Measurements from ENCODE around the gene AKAP10. TPM values are rescaled to one million over a fixed set of nuclear protein-coding genes. Genes with fewer than 3 reads are reported as not detected.

Gene AKAP10
- total RNA-seq, 4 donors from 2014 or later: 18.7 to 36.8 (median 25.3) TPM

GRCh38 chr17:19911033-19911432, 66.6 kb downstream of the AKAP10 start:
- no peak overlapping the region for H3K4me3 ChIP-seq
- H3K27ac ChIP-seq: no peak overlapping the region
- H3K27me3 ChIP-seq: no peaks in the 10 kb centered on the region
- H3K36me3 ChIP-seq: peaks cover 0 to 50% (median 22%) of the 10 kb centered on the region in 4 donors
- WGBS, 2 donors (ENCODE audit: low coverage in 1 of 2): 93 to 94% methylated on average over 2 of the region's 2 CpGs
- TF ChIP-seq EP300 (IDR thresholded peaks at IDR 0.05; ENCODE audit: low read depth) (no peak), POLR2AphosphoS5 (IDR thresholded peaks at IDR 0.05) (no peak), POLR2A (IDR thresholded peaks at IDR 0.05) (no peak), CTCF (IDR thresholded peaks at IDR 0.05) (no peak)
- intact Hi-C loops (cut with DNase I; ENCODE audit: low total_unique reads): no loop called here
- in situ Hi-C loops (cut with MboI; ENCODE audit: low pct_ligation_motif_present in 1 of 4, low pct_unique_long_range_greater_than_20kb in 1 of 4, low sequenced_read_pairs in 3 of 4): no loop called here
- no peak for DNase-seq
- no peaks in the 10 kb centered on the region for H3K4me1 ChIP-seq
- no peaks in the 10 kb centered on the region for H3K9me3 ChIP-seq

GRCh38 chr17:19909139-19909538, 68.5 kb downstream of the AKAP10 start:
- H3K4me1 ChIP-seq: peaks cover 0 to 6% (median 0%) of the 10 kb centered on the region in 4 donors
- H3K27me3 ChIP-seq: no peaks in the 10 kb centered on the region
- no peak for DNase-seq
- no peaks in the 10 kb centered on the region for H3K9me3 ChIP-seq
- in situ Hi-C loops (cut with MboI; ENCODE audit: low pct_ligation_motif_present in 1 of 4, low pct_unique_long_range_greater_than_20kb in 1 of 4, low sequenced_read_pairs in 3 of 4): no loop called here
- H3K36me3 ChIP-seq: peaks cover 0 to 56% (median 21%) of the 10 kb centered on the region in 4 donors
- WGBS, 2 donors (ENCODE audit: low coverage in 1 of 2): 78 to 83% methylated on average over 6 of the region's 6 CpGs
- no peak overlapping the region for H3K27ac ChIP-seq
- TF ChIP-seq POLR2A (IDR thresholded peaks at IDR 0.05): no peak
- TF ChIP-seq CTCF (IDR thresholded peaks at IDR 0.05): no peak
- TF ChIP-seq EP300 (IDR thresholded peaks at IDR 0.05; ENCODE audit: low read depth): no peak
- TF ChIP-seq POLR2AphosphoS5 (IDR thresholded peaks at IDR 0.05): no peak
- no peak overlapping the region for H3K4me3 ChIP-seq
- intact Hi-C loops (cut with DNase I; ENCODE audit: low total_unique reads): no loop called here

GRCh38 chr17:19905502-19905901, 72.1 kb downstream of the AKAP10 start:
- DNase-seq: no peak
- no peak overlapping the region for H3K27ac ChIP-seq
- H3K9me3 ChIP-seq: no peaks in the 10 kb centered on the region
- TF ChIP-seq POLR2AphosphoS5 (IDR thresholded peaks at IDR 0.05) (no peak), POLR2A (IDR thresholded peaks at IDR 0.05) (no peak), CTCF (IDR thresholded peaks at IDR 0.05) (no peak), EP300 (IDR thresholded peaks at IDR 0.05; ENCODE audit: low read depth) (no peak)
- intact Hi-C loops (cut with DNase I; ENCODE audit: low total_unique reads) (no loop called here), in situ Hi-C loops (cut with MboI; ENCODE audit: low pct_ligation_motif_present in 1 of 4, low pct_unique_long_range_greater_than_20kb in 1 of 4, low sequenced_read_pairs in 3 of 4) (no loop called here)
- WGBS, 2 donors (ENCODE audit: low coverage in 1 of 2): 71 to 94% methylated on average over 2 to 5 of the region's 5 CpGs
- peaks cover 0 to 10% (median 0%) of the 10 kb centered on the region in 4 donors for H3K4me1 ChIP-seq
- H3K4me3 ChIP-seq: no peak overlapping the region
- peaks cover 0 to 43% (median 17%) of the 10 kb centered on the region in 4 donors for H3K36me3 ChIP-seq
- no peaks in the 10 kb centered on the region for H3K27me3 ChIP-seq

- WGBS, 2 donors (ENCODE audit: low coverage in 1 of 2): 90 to 92% methylated on average over 5 of the region's 5 CpGs
- TF ChIP-seq POLR2A (IDR thresholded peaks at IDR 0.05) (no peak), CTCF (IDR thresholded peaks at IDR 0.05) (no peak), POLR2AphosphoS5 (IDR thresholded peaks at IDR 0.05) (no peak), EP300 (IDR thresholded peaks at IDR 0.05; ENCODE audit: low read depth) (no peak)
- intact Hi-C loops (cut with DNase I; ENCODE audit: low total_unique reads): no loop called here
- Histone ChIP-seq H3K9me3 (no peaks in the 10 kb centered on the region), H3K4me1 (peaks cover 0 to 10% (median 0%) of the 10 kb centered on the region in 4 donors), H3K27me3 (no peaks in the 10 kb centered on the region), H3K36me3 (peaks cover 0 to 41% (median 16%) of the 10 kb centered on the region in 4 donors), H3K4me3 (no peak overlapping the region), H3K27ac (no peak overlapping the region)
- DNase-seq: peak; percentile 24
- in situ Hi-C loops (cut with MboI; ENCODE audit: low pct_ligation_motif_present in 1 of 4, low pct_unique_long_range_greater_than_20kb in 1 of 4, low sequenced_read_pairs in 3 of 4): no loop called here
Observed at GRCh38 chr17:19904924-19905323, 72.7 kb downstream of the AKAP10 start.
